Retinal pigment epithelial cell (primary cell): ENCODE results near the gene CLDN2.

ENCODE experiments used
- DNase-seq: peaks from one replicate; pipeline ENCODE4 v3.0.0-alpha.2; 2010; ENCODE audit warnings: low read depth
- H3K4me3 ChIP-seq: 2 replicates; pipeline ENCODE4 v1.5.1; 2011; ENCODE audit warnings: mild to moderate bottlenecking, low read length, control low read depth, moderate library complexity
- CTCF ChIP-seq: conservative IDR thresholded peaks from 2 replicates; pipeline ENCODE4 v1.5.1; 2011; ENCODE audit warnings: low read depth, low read length, control low read depth, inconsistent platforms

The CLDN2 gene

GRCh38 chrX:106972896-106973295, 52.7 kb downstream of the CLDN2 start:
- no peak overlapping the region for H3K4me3 ChIP-seq
- DNase-seq: no peak
- TF ChIP-seq CTCF: no peak

GRCh38 chrX:106973433-106974149, 53.4 kb downstream of the CLDN2 start:
- no peak for TF ChIP-seq CTCF
- DNase-seq: no peak

GRCh38 chrX:106976416-106976815, 56.2 kb downstream of the CLDN2 start:
- TF ChIP-seq CTCF: no peak
- no peak for DNase-seq

More at GRCh38 chrX:106973433-106974149, 53.4 kb downstream of the CLDN2 start:
- H3K4me3 ChIP-seq: no peak overlapping the region

More at GRCh38 chrX:106976416-106976815, 56.2 kb downstream of the CLDN2 start:
- no peak overlapping the region for H3K4me3 ChIP-seq
